Stimulated activated CD8-positive, alpha-beta memory T cell treated with anti-CD3 and anti-CD28 coated beads, Interleukin-4, amount 100 ng/mL, for 24 hours (primary cell): ENCODE results near the gene TRIM62.
"Not testable (repeated sequence)": the region's sequence is repeated elsewhere in the genome, so short reads cannot be mapped to it uniquely, and the experiment has no call there.

Experiments used
- DNase-seq: peaks from one replicate; pipeline ENCODE4 v3.0.0-alpha.2; 2020; ENCODE audit warnings: low read depth

TRIM62 gene

DNA sequence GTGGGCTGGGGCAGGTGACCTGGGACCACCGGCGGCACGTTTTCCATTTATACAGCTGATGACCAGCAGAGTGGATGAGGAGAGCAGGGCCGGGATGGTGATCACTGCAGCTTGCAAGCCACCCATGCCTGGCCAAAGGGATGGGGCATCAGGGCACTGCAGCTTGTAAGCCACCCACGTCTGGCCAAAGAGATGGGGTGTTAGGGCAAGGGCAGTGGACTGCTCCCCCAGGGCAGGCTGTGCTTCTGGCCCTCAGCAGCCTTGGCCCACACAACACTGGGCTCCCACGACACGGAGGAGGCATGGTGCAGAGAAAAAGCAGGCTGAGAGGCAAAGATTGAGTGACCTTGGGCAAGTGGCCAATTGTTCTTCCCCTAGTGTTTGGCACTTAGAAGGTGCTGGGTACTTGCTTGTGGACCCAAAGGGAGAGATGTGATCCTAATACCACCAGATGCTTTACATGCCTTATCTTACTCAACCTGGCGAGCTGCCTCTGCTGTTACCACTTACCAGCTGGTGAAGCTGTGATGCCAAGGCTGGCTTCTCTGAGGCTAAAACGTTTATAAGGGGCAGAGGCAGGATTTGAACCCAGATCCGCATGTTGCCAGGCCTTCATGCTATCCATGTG is 48.3 kb downstream of the TRIM62 start:
- DNase-seq: no peak

DNA sequence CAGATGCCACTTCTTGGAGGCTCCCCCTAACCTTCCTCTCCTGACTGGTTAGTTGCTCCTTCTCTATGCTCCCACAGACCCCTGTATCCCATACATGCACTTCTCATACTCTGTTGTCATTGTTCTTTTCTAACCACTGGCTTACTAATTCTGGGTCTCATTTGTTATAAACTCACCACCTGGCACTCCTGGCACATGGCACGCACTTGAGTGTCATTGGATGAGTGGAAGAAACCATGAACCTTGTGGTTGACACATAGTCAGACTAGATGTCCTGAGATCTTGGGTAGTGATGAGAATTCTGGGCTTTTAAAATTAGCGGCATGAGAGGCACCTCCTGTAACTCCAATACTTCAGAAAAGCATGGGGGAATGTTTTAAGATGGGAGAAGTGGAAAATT is 49.3 kb downstream of the TRIM62 start:
- no peak for DNase-seq

DNA sequence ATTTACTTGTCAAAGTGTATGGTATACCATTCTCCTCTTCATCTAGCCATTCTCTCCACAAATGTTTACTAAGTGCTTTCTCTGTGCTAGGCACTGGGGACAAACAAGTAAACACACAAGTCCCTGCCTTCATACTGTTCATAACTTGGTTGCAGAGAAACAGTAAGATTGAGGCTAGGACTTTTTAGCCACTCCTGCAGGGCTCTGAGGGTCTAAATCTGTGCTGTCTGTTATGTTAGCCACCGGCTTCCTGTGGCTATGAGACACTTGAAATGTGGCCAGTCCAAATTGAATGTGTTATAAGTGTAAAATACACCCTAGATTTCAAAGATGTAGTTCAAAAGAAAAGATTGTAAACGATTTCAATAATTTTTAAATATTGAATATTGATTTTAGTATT is 50.7 kb downstream of the TRIM62 start:
- no peak for DNase-seq

DNA sequence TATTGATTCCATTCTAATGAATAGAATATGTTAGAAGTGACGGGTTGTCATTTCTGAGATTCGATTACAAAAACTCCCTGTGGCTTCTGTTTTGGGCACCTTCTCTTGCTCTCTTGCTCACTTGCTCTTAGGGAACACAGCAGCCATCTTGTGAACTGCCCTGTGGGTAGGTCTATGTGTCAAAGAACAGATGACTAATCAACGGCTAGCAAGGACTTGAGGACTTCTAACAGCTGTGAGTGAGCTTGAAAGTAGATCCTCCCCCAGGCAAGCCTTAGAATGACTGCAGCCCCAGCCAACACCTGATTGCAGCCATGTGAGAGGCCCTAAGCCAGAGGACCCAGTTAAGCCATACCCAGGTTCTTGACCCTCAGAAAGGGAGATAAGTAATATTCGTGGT is 51.5 kb downstream of the TRIM62 start:
- no peak for DNase-seq

DNA sequence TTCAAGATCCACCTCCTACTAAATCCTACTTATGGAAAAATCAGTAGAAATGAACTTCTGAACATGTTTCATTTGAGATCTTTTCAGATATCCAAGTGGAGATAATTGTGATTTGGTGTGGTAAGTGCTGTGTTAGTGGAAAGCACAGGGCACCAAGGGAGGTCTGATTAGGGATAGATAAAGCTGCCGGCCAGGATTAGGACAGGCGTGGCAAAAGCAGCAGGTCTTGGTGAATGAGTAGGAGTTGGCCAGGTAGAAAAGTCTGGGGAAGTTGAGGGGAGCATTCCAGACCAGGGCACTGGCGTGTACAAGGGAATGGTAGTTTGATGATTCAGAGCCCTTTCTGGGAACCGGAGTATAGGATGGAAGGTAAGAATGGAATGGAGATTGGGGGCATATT is 53.1 kb downstream of the TRIM62 start:
- DNase-seq: no peak

DNA sequence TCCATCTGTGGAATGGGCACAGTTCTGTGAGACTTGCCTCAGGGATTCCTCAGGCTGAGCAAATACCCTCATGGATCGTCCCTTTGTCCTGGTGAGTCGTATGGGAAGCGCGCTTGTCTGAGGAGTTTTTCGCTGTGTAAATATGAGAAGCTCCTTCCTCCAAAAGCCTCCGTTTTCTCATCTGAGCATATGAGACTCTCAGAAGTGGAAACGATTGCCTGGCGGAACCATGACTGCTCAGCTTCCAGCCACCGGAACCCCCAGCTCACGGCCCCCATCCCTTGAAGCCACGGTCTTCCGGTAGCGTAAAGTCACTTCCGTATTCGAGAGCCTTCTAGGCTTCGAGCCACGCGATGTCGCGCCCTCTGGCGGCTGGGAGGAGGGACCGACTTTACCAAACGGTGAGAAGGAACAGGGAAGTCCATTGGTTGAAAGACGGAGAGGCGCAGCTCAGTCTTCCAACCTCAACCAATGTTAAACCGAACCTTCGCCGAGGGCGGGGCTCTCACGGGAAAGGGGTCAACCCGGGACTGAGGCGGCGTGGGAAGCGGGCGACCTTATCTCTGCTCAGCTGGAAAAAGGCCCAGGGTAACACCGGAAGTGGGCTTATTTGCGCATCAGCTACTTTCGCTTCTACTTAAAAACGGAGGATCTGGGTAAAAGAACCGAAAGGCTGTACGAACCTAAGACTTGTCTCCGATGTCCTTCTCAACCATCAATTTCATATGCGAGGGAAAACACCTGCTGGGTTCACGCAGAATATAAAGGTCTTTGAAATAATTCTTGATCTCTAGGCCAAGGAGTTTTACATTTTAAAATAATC is 54.6 kb downstream of the TRIM62 start:
- peak; percentile 98 for DNase-seq

DNA sequence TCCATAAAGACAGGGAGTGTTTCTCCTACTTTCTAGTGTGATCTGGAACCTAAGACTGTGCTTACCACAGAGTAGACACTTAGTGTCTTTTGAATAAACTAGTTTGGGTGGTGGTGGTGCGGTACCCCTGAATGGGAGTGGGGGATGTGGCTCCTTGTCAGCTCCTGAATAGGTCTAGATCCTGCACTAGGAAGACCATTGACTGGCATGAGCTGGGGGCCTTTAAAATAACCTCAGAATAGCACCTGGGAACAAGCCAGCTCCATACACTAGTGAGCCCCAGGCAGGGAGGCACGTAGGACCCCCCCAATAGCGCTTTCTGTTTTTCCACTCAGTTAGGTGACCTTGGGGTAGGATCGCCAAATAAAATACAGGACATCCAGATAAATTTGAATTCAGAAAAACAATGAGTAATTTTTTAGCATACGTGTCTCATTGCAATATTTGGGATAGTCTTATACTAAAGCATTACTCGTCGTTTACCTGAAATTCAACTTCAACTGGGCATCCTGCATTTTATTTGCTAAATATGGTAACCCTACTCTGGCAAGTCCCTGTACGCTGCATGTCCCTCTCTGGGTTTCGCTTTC is 55.3 kb downstream of the TRIM62 start:
- DNase-seq: no peak

DNA sequence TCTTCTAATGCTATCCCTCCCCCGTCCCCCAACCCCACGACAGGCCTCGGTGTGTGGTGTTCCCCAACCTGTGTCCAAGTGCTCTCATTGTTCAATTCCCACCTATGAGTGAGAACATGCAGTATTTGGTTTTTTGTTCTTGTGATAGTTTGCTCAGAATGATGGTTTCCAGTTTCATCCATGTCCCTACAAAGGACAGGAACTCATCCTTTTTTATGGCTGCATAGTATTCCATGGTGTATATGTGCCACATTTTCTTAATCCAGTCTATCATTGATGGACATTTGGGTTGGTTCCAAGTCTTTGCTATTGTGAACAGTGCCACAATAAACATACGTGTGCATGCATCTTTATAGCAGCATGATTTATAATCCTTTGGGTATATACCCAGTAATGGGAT is 57.2 kb downstream of the TRIM62 start:
- not testable (repeated sequence) for DNase-seq

DNA sequence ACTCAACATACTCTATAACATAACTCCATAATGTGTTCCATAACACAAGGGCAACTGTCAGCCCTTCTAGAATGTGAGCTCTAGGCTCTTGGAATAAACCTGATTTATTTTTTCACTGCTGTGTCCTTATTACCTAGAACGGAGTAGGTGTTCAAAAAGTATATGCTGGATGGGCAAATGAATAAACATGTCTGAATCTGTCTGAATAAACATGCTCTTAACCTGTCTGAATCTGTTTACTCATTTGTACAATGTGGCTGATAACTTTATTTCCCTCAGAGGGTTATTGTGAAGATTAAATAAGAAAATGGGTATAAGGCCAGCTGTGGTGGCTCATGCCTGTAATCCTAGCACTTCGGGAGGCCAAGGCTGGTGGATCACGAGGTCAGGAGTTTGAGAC is 58.6 kb downstream of the TRIM62 start:
- DNase-seq: no peak

DNA sequence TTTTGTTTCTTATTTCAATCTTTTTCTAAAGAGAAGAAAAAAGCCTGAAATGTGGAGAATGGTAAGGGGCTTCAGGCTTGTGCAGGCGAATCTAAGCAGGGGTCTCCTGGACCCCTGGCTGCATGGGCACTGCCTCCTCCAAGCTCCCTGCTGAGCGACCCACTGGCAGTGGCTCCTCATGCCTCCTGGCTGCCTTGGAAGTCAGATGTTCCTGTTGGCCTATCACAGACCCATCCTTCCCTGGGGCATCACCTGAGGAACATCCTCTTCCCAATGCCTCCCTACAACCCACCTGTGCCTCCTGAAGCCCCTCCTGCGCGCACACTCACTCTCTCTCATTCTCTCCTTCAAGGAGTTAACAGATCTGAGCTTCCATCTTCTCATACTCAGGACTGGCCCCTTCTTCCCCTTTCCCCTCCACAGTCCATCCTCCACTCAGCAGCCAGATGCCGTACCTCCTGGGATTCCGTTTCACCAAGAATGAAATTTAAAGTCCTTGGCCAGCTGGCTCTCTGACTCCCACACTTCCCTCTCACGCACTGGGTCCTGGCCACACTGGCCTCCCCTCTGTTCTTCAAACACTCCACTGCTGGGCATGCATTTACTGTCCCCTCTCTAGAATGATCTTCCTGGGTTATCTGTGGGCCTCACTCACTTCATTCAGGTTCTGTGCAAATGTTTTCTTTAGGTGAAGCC is 59.2 kb downstream of the TRIM62 start:
- DNase-seq: no peak

DNA sequence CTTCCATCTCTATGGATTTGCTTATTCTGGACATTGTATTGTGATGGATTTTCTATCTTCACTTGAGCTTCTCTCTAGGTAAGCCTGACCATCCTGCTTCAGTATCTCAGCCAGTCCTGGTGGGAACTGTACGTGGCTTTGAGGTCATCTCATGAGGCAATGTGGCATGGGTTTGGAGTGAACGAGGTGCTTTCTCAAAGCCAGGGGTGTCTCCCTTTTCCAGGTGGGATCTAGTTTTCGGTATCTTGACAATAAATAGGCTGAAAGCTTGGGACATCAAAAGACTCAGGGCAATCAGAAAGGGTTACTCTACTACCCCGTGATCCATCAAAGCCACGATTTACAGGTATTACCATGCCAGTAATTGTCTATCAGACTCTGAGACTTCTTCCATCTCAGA is 60.1 kb downstream of the TRIM62 start:
- DNase-seq: no peak

DNA sequence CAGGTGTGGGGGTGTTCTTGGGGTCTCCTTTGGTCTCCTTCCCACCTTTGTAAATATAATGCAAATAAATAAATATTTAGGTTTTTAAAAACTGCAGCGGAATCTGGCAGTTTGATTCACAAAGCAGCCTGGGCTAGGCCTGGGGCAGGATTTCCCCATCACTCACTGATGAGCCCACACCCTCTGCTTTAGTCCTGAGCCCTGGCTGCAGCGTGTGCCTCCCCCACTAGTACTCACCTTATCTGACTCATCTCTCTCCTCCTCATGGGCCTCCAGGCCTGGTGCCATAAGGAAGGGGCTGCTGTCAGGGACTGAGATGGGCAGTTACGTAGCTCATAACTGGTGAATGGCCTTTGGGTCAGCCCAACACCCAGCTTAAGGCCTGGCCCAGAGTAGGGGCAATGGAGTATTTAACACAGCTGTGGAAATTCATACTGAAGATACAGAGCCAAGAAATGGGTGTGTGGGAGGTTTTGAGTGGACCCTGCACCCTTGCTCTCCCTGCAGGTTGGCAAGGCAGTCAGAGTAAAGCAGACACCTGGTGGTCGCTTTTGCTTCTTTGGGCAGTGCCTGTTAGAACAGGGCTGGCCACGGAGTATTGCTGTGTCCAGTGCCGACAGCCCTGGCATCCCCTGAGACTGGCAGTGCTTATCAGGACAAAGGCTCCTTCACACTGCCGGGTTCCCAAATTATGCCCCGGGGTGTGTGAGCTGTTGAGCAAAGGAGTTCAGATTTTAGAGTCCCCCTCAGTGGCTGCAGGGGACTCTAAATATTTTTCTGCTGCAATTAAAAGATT is 61.2 kb downstream of the TRIM62 start:
- DNase-seq: no peak

DNA sequence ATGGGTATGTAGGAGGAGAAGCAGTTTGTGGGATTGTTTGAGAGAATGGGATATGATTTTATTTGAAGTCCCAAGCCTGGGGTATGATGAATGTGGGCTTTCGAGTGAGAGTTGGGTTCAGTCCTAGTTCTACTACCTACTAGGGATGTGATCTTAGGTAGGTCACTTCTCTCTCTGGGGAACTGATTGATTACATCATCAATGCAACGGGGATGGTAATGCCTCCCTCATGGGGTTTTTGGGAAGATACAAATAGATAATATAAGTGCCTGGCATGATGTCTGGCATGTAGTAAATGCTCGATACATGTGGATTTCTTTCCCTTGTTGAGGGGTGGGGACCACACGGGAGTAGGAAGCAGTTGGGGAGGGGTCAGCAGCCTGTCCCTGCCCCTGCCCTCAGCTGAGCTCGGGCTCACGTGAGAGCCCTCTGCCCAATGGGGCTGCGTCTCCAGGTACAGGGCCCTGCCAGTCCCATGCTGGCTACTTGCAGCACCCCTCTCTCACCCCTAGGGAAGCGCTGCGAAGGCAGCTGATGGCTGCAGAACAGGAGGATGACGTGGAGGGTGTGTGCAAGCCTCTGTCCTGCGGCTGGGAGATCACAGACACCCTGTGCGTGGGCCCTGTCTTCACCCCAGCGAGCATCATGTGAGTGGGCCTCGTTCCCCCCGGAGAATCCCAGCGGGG is 62.2 kb downstream of the TRIM62 start:
- no peak for DNase-seq

DNA sequence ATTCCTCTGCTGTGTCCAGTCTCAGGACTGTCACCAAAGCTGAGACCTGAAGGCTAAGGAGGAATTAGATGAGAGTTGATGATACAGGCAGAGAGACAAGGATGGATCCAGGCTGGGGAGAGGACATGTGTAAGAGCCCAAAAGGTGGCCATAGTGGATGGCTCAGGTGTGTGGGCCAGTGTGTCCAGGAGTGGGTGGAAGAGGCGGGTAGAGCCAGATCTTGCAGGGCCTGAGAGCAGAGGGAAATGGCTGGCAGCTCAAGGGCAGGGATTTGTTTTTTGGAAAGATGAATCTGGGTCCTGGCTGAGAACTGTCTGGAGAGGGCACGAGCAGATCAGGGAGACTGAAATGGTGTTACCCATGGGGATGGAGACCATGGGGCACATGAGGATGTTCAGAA is 62.8 kb downstream of the TRIM62 start:
- no peak for DNase-seq

DNA sequence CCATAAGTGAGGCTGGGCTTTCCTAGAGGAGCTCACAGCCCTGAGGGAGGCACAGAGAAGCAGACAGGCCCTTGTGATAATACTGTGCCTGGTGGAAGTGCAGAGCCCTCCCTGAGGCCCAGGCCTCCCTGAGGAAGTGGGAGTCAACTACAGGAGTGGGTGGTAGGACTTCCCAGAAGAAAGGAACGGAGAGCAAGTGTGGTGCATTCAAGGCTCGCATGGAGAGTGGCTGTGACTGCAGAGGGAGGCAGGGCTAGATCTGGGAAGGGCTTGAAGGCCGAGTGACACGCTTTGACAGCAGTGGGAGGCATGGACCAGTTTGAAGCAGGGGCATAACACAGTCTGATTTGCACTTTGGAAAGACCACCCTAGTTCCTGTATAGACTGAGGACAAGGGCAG is 63.6 kb downstream of the TRIM62 start:
- no peak for DNase-seq

DNA sequence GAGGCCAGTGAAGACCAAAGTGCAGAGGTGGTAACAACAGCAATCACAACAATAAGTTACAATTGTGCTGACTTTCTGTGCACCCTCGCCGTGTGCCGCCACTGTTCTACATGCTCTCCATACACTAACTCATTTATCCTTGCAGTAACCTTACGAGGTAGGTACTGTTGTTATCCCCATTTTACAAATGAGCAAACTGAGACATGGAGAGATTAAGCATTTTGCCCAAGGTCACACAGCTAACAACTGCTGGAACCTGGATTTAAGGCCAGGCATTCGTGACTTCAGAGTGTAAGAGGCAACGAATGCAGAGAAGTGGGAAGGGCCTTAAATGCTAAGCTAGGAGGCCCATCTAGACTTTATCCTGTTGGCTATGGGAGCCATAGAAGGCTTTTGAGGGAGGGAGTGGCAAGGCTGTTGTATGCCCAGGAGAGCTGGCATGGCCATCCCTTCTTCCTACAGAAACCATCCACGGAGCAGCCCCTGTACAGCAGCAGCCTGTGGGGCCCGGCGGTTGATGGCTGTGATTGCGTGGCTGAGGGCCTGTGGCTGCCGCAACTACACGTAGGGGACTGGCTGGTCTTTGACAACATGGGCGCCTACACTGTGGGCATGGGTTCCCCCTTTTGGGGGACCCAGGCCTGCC is 64.3 kb downstream of the TRIM62 start:
- DNase-seq: no peak

DNA sequence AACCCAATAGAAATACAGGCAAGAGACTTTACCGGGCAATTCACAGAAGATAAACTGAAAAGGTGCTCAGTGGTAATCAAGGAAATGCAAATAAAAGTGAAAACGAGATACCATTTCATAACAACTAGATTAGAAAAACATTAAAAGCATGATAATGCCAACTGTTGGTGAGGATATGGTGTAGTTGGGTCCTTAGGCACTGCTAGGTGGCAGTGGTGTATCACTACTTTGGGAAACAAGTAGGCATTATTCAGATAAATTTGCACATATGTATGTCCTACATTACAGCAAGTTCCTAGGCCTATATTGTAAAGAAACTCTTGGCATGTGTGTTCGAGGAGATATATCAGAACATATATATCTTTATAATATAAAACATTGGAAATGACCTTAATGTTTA is 69.9 kb downstream of the TRIM62 start:
- DNase-seq: no peak

DNA sequence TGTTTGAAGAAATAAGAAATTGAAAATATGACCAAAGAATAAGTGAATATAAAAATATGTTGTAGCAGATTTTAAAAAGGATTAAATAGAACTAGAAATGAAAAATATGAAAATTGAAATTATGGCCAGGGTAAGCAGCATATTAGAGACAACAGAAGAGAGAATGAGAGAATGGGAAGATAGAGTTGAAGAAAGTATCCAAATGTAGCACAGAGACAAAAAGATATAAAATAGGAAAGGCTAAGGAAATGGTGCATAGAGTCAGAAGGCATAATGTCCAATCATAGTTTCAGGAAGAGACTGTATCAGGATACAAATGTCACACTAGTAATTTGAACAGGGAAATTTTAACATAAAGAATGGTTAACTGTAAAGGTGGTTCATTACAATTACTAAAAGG is 71.4 kb downstream of the TRIM62 start:
- DNase-seq: no peak

DNA sequence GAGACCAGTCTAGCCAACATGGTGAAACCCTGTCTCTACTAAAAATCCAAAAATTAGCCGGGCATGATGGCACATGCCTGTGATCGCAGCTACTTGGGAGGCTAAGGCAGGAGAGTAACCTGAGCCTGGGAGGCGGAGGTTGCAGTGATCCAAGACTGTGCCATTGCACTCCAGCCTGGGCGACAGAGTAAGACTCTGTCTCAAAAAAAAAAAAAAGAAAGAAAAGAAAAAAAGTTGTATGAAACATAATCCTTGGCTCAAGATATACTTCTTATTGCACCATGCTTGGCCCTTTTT is 81.8 kb downstream of the TRIM62 start:
- DNase-seq: not testable (repeated sequence)

DNA sequence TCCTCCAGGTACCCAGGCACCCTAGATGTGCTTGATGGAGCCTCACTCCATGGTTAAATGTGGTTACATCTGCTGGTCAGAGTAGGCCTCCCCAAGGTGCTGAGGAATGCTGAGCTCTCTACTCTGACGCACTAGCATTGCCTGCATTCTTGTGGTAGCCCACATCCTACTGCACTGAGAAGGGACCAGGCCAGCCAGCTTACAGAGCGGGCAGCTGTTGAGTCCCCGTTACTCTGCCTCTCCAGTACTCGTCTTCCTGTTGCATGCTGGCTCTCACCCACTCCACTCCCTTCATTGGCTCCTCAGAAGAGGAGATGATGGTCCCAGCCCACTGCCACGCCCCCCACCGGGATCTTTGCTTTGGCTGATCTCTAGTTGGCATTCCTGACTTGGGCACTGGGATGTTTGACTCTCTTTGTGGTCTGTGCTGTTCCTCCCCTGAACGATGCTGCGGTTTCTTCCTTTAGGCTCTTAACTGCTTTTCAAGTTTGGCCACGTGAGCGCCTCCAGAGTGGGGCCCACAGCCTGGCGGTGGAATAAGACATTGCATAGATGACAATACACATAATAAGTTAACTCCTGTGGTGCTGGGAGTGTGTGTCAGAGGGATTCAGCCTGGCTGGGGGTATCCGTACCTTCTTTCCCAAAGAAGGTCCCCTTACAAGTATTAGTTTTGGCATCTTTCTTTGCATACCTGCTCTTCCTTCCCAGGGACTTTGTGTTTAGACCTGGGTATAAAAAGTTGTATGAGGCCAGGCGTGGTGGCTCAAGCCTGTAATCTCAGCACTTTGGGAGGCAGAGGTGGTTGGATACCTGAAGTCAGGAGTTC is 82.3 kb downstream of the TRIM62 start:
- peak; percentile 45 for DNase-seq
